ENCODE measurements around the gene LCP2. TPM values are rescaled to one million over a fixed set of nuclear protein-coding genes. Genes with fewer than 3 reads are reported as not detected.

Gene LCP2
- total RNA-seq, 1 experiment from 2014 or later: 0.61 TPM

GRCh38 chr5:170316937-170317336, 19.4 kb upstream of the LCP2 start:
- no peak for TF ChIP-seq ELF1 (IDR thresholded peaks at IDR 0.05; ENCODE audit: borderline replicate concordance, low read depth)
- no peak for TF ChIP-seq ZBTB33 (IDR thresholded peaks at IDR 0.05; ENCODE audit: extremely low read depth, insufficient replicate concordance, low read length)
- no peak for TF ChIP-seq SRF (IDR thresholded peaks at IDR 0.05; ENCODE audit: low read depth)
- no peak for TF ChIP-seq CEBPB (IDR thresholded peaks at IDR 0.05; ENCODE audit: low read depth)
- no peak for TF ChIP-seq CBX3 (IDR thresholded peaks at IDR 0.05; ENCODE audit: low read depth)
- TF ChIP-seq FOSL1 (IDR thresholded peaks at IDR 0.05; ENCODE audit: low read depth): no peak
- TF ChIP-seq ZNF274 (IDR thresholded peaks at IDR 0.05; ENCODE audit: low read depth, low read length): no peak
- no peak for TF ChIP-seq POLR2A (IDR thresholded peaks at IDR 0.05; ENCODE audit: borderline replicate concordance, extremely low read depth, insufficient read depth, insufficient read length)
- TF ChIP-seq ZFX (IDR thresholded peaks at IDR 0.05): no peak
- no peak for TF ChIP-seq SIN3A (IDR thresholded peaks at IDR 0.05; ENCODE audit: low read depth)
- TF ChIP-seq, protein P1, sequence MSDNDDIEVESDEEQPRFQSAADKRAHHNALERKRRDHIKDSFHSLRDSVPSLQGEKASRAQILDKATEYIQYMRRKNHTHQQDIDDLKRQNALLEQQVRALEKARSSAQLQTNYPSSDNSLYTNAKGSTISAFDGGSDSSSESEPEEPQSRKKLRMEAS (IDR thresholded peaks at IDR 0.05): no peak
- no peak for TF ChIP-seq EGR1 (IDR thresholded peaks at IDR 0.05; ENCODE audit: low read depth)
- no peak for TF ChIP-seq RAD21 (IDR thresholded peaks at IDR 0.05; ENCODE audit: low read depth)
- no peak for TF ChIP-seq REST (IDR thresholded peaks at IDR 0.05; ENCODE audit: low read depth)
- no peak for TF ChIP-seq JUND (IDR thresholded peaks at IDR 0.05)
- no peak for TF ChIP-seq EZH2phosphoT487 (IDR thresholded peaks at IDR 0.05; ENCODE audit: borderline replicate concordance)
- no peak for TF ChIP-seq CTCF (IDR thresholded peaks at IDR 0.05 in 2 of 3, conservative IDR thresholded peaks at IDR 0.05 in 1 of 3; ENCODE audit: borderline replicate concordance in 1 of 3, insufficient read depth in 1 of 3, low read depth in 2 of 3, low read length in 2 of 3)
- TF ChIP-seq SP1 (IDR thresholded peaks at IDR 0.05; ENCODE audit: low read depth): no peak
- no peak for TF ChIP-seq TCF7L2 (IDR thresholded peaks at IDR 0.05; ENCODE audit: borderline replicate concordance, extremely low read depth, insufficient read depth, insufficient read length)
- TF ChIP-seq POLR2AphosphoS5 (IDR thresholded peaks at IDR 0.05; ENCODE audit: low read depth, low read length): no peak
- ATAC-seq (no peak), DNase-seq (ENCODE audit: low read depth, low spot score) (no peak)
- POLR2A ChIA-PET: no interaction called here
- no peak overlapping the region for H3K4me3 ChIP-seq (replicated peaks in 1 of 2; ENCODE audit: low read depth in 1 of 2, low read length in 2 of 2)
- H3K27ac ChIP-seq (ENCODE audit: low read depth, low read length): no peak overlapping the region
- no peak overlapping the region for H3K9ac ChIP-seq (ENCODE audit: low read length)
- RAD21 ChIA-PET (ENCODE audit: low non-redundant PET in 1 of 2, low total read pairs in 2 of 2, uncharacterized antibody in 2 of 2, unreplicated experiment in 2 of 2): no interaction called here
- no peak overlapping the region for H2AFZ ChIP-seq (ENCODE audit: low read depth, low read length, poor library complexity, severe bottlenecking)
- no peaks in the 10 kb centered on the region for H3K4me1 ChIP-seq (ENCODE audit: control insufficient read depth in 1 of 2, insufficient read depth in 2 of 2, low read length in 2 of 2)
- H3K79me2 ChIP-seq (ENCODE audit: insufficient read depth, low read length): no peaks in the 10 kb centered on the region
- H3K4me2 ChIP-seq (ENCODE audit: low read length): no peak overlapping the region
- H4K20me1 ChIP-seq (ENCODE audit: insufficient read depth): no peaks in the 10 kb centered on the region
- CTCF ChIA-PET: no interaction called here
- H3K27me3 ChIP-seq (ENCODE audit: insufficient read depth, low read length): peaks cover 69% of the 10 kb centered on the region
- H3K9me3 ChIP-seq (ENCODE audit: control insufficient read depth in 1 of 2, insufficient read depth in 1 of 2, low read depth in 1 of 2, low read length in 2 of 2): no peaks in the 10 kb centered on the region
- BruUV-seq (replicated peaks): no TSS peak
- intact Hi-C loops (cut with micrococcal nuclease): no loop called here
- no peaks in the 10 kb centered on the region for H3K36me3 ChIP-seq (ENCODE audit: control insufficient read depth in 1 of 2, insufficient read depth in 2 of 2, low read length in 2 of 2)
- no peaks in the 10 kb centered on the region for H3K9me2 ChIP-seq (ENCODE audit: insufficient read depth)
